Testis (tissue), 2 donors: ENCODE results near the gene SUN1.

Experiments
- POLR2A ChIP-seq: fragments of 450-650 bp; IDR thresholded peaks from one replicate; pipeline ENCODE4 v1.6.1; 2017; ENCODE audit warnings: antibody characterized with exemption, mild to moderate bottlenecking, moderate library complexity
- TF ChIP-seq, protein P1 (sequence below), 3 experiments: fragments of 450-650 bp in 2 of 3; fragments of 200-600 bp in 1 of 3; sonication (generic) in 1 of 3; IDR thresholded peaks; one replicate each; pipeline ENCODE4 v1.5.1; 2016 to 2019; ENCODE audit warnings: antibody characterized with exemption in 3 of 3, mild to moderate bottlenecking in 2 of 3, moderate library complexity in 1 of 3

DNA sequence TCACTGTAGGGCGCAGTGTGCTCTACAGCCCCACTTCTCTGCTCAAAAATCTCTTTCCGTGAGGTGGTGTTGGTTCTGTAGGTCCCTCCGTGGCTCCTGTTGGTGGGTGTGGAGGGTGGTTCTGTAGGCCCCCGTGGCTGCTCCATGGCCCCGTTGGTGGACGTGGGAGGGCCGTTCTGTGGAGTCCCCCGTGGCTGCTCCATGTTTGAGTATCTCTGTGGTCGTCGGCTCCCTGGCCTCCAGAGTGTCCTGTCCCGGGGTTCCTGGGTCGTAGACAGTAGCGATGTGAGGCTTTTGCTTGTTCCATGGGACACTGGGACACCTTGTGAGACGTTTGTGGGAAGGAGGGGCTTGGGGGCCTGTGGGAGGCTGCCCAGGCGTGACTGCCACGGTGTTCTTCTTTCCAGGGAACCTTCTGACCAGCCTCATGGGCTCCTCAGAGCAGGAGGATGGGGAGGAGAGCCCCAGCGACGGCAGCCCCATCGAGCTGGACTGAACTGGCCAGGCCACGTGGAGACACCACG, 62.7 kb downstream of the SUN1 start:
- no peak for TF ChIP-seq POLR2A
- TF ChIP-seq, protein P1, sequence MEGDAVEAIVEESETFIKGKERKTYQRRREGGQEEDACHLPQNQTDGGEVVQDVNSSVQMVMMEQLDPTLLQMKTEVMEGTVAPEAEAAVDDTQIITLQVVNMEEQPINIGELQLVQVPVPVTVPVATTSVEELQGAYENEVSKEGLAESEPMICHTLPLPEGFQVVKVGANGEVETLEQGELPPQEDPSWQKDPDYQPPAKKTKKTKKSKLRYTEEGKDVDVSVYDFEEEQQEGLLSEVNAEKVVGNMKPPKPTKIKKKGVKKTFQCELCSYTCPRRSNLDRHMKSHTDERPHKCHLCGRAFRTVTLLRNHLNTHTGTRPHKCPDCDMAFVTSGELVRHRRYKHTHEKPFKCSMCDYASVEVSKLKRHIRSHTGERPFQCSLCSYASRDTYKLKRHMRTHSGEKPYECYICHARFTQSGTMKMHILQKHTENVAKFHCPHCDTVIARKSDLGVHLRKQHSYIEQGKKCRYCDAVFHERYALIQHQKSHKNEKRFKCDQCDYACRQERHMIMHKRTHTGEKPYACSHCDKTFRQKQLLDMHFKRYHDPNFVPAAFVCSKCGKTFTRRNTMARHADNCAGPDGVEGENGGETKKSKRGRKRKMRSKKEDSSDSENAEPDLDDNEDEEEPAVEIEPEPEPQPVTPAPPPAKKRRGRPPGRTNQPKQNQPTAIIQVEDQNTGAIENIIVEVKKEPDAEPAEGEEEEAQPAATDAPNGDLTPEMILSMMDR (IDR thresholded peaks at IDR 0.05), result no peak
